Gastrocnemius medialis (tissue), 4 donors: ENCODE data around the gene CFAP70.

ENCODE experiments used
- POLR2A ChIP-seq, 2 donors: fragments of 450-650 bp; IDR thresholded peaks; one replicate each; pipeline ENCODE4 v1.6.1; 2017; ENCODE audit warnings: antibody characterized with exemption in 2 of 2, mild to moderate bottlenecking in 2 of 2, moderate library complexity in 2 of 2
- TF ChIP-seq, protein P1 (sequence below), 5 experiments: fragments of 450-650 bp in 3 of 5; fragments of 200-600 bp in 2 of 5; sonication (generic) in 2 of 5; IDR thresholded peaks in 4 of 5; conservative IDR thresholded peaks in 1 of 5; 1 replicate in 4 of 5; 2 replicates in 1 of 5; pipeline ENCODE4 v1.5.1; 2016 to 2019; ENCODE audit warnings: antibody characterized with exemption in 5 of 5, mild to moderate bottlenecking in 3 of 5, moderate library complexity in 3 of 5

DNA sequence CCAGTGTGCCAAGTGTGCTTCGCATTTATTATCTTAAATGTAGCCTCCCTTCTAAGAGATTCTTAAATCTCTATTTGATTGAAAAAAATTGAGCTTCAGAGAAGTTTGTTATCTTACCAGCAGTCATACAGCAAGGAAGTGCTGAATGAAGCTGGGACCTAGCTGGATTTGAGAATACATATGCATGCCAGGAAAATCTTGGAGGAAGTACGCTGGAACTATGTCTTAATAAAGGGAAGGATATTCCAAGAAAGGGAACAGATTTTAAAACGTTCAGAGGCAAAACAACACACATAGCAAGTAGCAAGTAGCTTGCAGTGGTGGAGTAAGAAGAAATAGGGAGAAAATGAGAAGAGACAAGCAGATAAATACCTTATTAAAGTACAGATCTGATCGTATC is 1.5 kb downstream of the CFAP70 start:
- TF ChIP-seq POLR2A (IDR thresholded peaks at IDR 0.05): no peak
- TF ChIP-seq, protein P1, sequence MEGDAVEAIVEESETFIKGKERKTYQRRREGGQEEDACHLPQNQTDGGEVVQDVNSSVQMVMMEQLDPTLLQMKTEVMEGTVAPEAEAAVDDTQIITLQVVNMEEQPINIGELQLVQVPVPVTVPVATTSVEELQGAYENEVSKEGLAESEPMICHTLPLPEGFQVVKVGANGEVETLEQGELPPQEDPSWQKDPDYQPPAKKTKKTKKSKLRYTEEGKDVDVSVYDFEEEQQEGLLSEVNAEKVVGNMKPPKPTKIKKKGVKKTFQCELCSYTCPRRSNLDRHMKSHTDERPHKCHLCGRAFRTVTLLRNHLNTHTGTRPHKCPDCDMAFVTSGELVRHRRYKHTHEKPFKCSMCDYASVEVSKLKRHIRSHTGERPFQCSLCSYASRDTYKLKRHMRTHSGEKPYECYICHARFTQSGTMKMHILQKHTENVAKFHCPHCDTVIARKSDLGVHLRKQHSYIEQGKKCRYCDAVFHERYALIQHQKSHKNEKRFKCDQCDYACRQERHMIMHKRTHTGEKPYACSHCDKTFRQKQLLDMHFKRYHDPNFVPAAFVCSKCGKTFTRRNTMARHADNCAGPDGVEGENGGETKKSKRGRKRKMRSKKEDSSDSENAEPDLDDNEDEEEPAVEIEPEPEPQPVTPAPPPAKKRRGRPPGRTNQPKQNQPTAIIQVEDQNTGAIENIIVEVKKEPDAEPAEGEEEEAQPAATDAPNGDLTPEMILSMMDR (IDR thresholded peaks at IDR 0.05 in 4 of 5, conservative IDR thresholded peaks at IDR 0.05 in 1 of 5): no peak
